ENCODE results near the gene PLEKHH3. TPM values are rescaled to one million over a fixed set of nuclear protein-coding genes. Genes with fewer than 3 reads are reported as not detected.
A peak's percentile ranks its signal among the peaks of the same experiment; 100 is the strongest.

PLEKHH3 gene
- total RNA-seq, 1 experiment from 2014 or later, result 21.4 TPM

- no peaks in the 10 kb centered on the region for H3K79me1 ChIP-seq (ENCODE audit: insufficient read depth, low read depth, low read length, poor library complexity, severe bottlenecking)
- H2BK15ac ChIP-seq (ENCODE audit: low read depth, low read length), result no peak overlapping the region
- no peak overlapping the region for H2BK20ac ChIP-seq (ENCODE audit: low read depth, low read length, poor library complexity, severe bottlenecking)
- no peak overlapping the region for H3K4ac ChIP-seq (ENCODE audit: low read depth, low read length)
- H3K4me1 ChIP-seq (ENCODE audit: insufficient read depth, low read length), result peaks cover 3% of the 10 kb centered on the region; the same call in 1 of the 2 replicates
- H3K4me2 ChIP-seq (ENCODE audit: insufficient read depth, insufficient read length, low read length), result peak overlapping the region; percentile 83
- no peak overlapping the region for H2AFZ ChIP-seq (ENCODE audit: low read length)
- H3T11ph ChIP-seq (ENCODE audit: low read length), result no peak overlapping the region
- no peak overlapping the region for H4K91ac ChIP-seq (ENCODE audit: insufficient read length, low read depth, low read length)
- H3K79me2 ChIP-seq (ENCODE audit: insufficient read depth, low read length), result no peaks in the 10 kb centered on the region; the same call in 1 of the 2 replicates
- Mint-ChIP-seq H3K4me1 (peaks cover 38 to 51% of the 10 kb centered on the region in 2 experiments), H3K4me3 (peak overlapping the region; percentile 57 to 74), H3K27ac (peak overlapping the region in 2 of 3 experiments; percentile 62 to 68; a peak in 2 of 7 replicates), H3K36me3 (ENCODE audit: insufficient read depth in 1 of 3, low read depth in 3 of 3) (peaks cover 0 to 4% (median 3%) of the 10 kb centered on the region in 3 experiments; a peak in 3 of 7 replicates), H3K27me3 (ENCODE audit: low read depth) (peaks cover 34% of the 10 kb centered on the region), H3K9me3 (no peaks in the 10 kb centered on the region; a peak in 2 of 5 replicates)
- peak overlapping the region; percentile 44 for H3K18ac ChIP-seq (ENCODE audit: insufficient read length, low read depth, low read length)
- DNase-seq, result peak; percentile 95
- H2AK5ac ChIP-seq (ENCODE audit: insufficient read length, low read length), result no peak overlapping the region
- peaks cover 31% of the 10 kb centered on the region for H3K23me2 ChIP-seq (ENCODE audit: insufficient read length, low read depth, low read length, poor library complexity, severe bottlenecking)
- no peaks in the 10 kb centered on the region for H4K20me1 ChIP-seq (ENCODE audit: control insufficient read depth, insufficient read depth, insufficient read length)
- H3K27me3 ChIP-seq (ENCODE audit: insufficient read depth, low read length), result no peaks in the 10 kb centered on the region; the same call in 1 of the 2 replicates
- peak overlapping the region; percentile 78 for H3K14ac ChIP-seq (ENCODE audit: insufficient read depth, low read length)
- no peak overlapping the region for H4K5ac ChIP-seq (ENCODE audit: insufficient read length, low read depth, low read length)
- H3K9ac ChIP-seq (ENCODE audit: extremely low read depth, insufficient read length, low read length), result peak overlapping the region; percentile 16
- peak; percentile 95 for TF ChIP-seq CTCF (conservative IDR thresholded peaks at IDR 0.05)
- H3K9me3 ChIP-seq (ENCODE audit: control insufficient read depth, low read depth, low read length), result no peaks in the 10 kb centered on the region
- no CpG with 5 or more reads among the region's 78 CpGs for WGBS (ENCODE audit: extremely low coverage, insufficient read length, low lambda C conversion rate)
- H3K56ac ChIP-seq (ENCODE audit: insufficient read length, low read depth, low read length), result no peak overlapping the region
- no peak overlapping the region for H3K27ac ChIP-seq (ENCODE audit: insufficient read length, low read depth, low read length)
- H2BK120ac ChIP-seq (ENCODE audit: low read depth, low read length, poor library complexity, severe bottlenecking), result no peak overlapping the region
- no peak overlapping the region for H4K8ac ChIP-seq (replicated peaks; ENCODE audit: insufficient read length, low read depth, low read length)
- no peak overlapping the region for H2BK12ac ChIP-seq (ENCODE audit: insufficient read length, low read depth, low read length)
- no peak overlapping the region for H3K23ac ChIP-seq (ENCODE audit: insufficient read length, low read depth, low read length)
- no peak overlapping the region for H2BK5ac ChIP-seq (ENCODE audit: insufficient read length, low read length)
Measured at GRCh38 chr17:42679492-42680330, 2.9 kb upstream of the PLEKHH3 start.
